Measurements from ENCODE around the gene CTRB1. TPM values are rescaled to one million over a fixed set of nuclear protein-coding genes. Genes with fewer than 3 reads are reported as not detected.

CTRB1 gene
- polyA plus RNA-seq, 2 of the 4 experiments (the other 2 are of a cell fraction), result not detected

- TF ChIP-seq, protein P1, sequence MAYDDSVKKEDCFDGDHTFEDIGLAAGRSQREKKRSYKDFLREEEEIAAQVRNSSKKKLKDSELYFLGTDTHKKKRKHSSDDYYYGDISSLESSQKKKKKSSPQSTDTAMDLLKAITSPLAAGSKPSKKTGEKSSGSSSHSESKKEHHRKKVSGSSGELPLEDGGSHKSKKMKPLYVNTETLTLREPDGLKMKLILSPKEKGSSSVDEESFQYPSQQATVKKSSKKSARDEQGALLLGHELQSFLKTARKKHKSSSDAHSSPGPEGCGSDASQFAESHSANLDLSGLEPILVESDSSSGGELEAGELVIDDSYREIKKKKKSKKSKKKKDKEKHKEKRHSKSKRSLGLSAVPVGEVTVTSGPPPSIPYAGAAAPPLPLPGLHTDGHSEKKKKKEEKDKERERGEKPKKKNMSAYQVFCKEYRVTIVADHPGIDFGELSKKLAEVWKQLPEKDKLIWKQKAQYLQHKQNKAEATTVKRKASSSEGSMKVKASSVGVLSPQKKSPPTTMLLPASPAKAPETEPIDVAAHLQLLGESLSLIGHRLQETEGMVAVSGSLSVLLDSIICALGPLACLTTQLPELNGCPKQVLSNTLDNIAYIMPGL (CRISPR knock-in tag; IDR thresholded peaks at IDR 0.05; ENCODE audit: borderline replicate concordance), result no peak
- TF ChIP-seq E2F6 (IDR thresholded peaks at IDR 0.05; ENCODE audit: borderline replicate concordance, low read depth), result peak; percentile 59; the same call in 1 of the 2 replicates
- TF ChIP-seq TP53 (CRISPR knock-in tag; IDR thresholded peaks at IDR 0.05), result no peak
Measured at GRCh38 chr16:75251280-75252048, 32.7 kb downstream of the CTRB1 start, which contains the start of gene BCAR1 (continued).

DNA sequence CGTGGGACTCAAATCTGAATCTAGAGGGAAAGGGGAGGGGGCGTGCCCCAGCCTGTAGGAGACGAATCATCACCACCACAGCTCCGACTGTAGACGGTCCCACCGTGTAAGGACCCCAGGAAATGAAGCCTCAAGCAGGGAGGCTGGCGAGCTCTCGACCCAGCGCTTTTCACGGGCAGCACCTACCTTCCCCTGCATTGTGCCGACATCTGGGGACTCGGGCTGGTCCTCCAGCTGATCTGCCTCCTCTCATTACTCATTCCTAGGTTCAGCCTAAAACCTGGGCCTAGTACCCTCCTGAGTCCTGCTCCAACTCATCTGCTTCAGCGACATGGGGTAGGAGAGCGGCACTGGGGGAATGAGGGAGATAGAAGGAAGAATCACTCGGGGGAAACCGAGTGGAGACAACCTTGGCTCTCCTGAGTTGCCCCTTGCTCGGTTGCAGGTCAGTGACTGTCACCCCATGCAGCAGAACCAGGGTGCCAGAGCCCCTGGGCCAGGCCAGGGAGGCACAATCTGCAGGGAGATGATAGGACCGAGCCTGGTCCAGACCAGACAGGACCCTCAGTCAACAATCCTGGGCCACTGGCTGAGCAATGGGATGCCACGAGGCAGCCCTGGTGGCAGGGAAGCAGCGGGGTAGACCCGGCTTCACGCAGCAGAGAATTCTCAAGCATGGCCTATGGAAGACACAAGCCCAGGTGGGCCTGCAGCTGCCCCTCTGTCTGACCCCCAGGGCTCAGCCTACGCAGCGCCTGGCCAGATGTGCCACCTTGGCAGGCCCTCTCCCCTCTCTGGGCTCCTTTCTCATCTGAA lies 33.5 kb downstream of the CTRB1 start:
- CTCF ChIA-PET, result interaction anchor here (1.4 to 11.7 kb wide), 2 partner anchors 18 to 40 kb away, joined by 3 to 139 read pairs; no protein-coding TSS in a partner anchor
- H3K4me3 ChIP-seq, result peak overlapping the region; percentile 74
- peak overlapping the region; percentile 97 for H3K4me2 ChIP-seq
- FAIRE-seq, result no peak
- TF ChIP-seq, protein P2, sequence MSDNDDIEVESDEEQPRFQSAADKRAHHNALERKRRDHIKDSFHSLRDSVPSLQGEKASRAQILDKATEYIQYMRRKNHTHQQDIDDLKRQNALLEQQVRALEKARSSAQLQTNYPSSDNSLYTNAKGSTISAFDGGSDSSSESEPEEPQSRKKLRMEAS (IDR thresholded peaks at IDR 0.05), result 0 out of 2 replicates have a peak, but pooled peaks have one; percentile 1
- no peak for TF ChIP-seq SMC3 (IDR thresholded peaks at IDR 0.05)
- WGBS (ENCODE audit: missing lambda C conversion rate), result 77% methylated on average over 19 of the region's 24 CpGs
- no peaks in the 10 kb centered on the region for H3K9me3 ChIP-seq
- ATAC-seq, result no peak; a peak in 1 of 6 replicates
- no peak for DNase-seq (ENCODE audit: low read depth in 1 of 2, low spot score in 1 of 2)
- POLR2A ChIA-PET, result interaction anchor here (3.4 kb wide), 1 partner anchor 53 kb away, joined by 15 read pairs; no protein-coding TSS in a partner anchor
- H3K4me1 ChIP-seq, result peaks cover 83% of the 10 kb centered on the region
- peak overlapping the region; percentile 89 to 99 for H3K27ac ChIP-seq

DNA sequence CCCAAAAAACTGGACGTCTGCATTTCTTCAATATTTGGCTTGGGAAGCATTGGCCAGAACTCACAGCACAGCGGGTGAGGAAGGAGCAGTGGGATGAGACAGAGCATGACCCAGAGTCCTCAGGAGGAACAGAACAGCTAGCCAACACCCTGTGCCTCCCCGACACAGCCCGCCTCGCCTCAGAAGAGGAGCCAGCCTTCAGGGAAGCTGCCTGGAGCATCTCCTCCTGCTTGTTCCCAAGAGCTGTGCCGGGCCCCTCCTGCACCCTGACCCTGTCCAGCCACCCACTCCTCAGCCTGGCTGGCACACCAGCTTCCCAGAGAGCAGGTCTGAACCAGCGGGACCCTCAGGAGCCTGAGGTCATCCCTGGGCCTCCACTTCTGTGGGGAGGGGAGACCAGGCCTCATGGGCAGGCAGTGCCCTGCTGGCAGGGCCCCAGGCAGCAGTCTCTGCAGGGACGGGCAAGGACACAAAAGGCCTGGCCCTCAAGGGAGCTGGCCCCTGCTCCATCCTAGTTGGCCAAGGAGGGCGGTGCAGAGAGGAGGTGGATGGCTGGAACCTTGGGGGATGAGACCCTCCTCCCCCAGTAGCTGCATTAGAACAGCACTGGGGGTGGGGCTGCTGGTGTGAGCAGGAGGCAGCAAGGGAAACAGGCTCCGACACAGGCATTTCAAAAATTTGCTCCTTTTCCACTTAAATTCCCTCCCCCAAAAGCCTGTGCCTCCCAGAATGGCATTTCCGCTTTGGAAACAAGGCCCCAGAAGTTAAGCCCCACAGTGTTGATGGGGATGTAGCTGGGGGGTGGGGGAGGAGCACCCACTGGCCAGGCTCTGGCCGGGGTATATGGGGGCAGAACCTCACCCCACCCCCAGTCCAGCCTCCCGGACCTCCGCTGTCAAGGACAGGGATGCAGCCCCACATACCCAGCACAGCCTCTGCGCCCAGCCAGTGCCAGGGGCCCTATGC lies 34.4 kb downstream of the CTRB1 start:
- Histone ChIP-seq H3K4me1 (peaks cover 77% of the 10 kb centered on the region), H3K27ac (peak overlapping the region; percentile 62 to 99; a peak in 5 of 6 replicates), H3K4me2 (peak overlapping the region; percentile 54), H3K9me3 (no peaks in the 10 kb centered on the region), H3K4me3 (no peak overlapping the region)
- 0 out of 5 replicates have a peak, but pooled peaks of 1 of the 2 experiments have one; percentile 22 for TF ChIP-seq JUN (IDR thresholded peaks at IDR 0.05)
- TF ChIP-seq SMC3 (IDR thresholded peaks at IDR 0.05), result no peak
- TF ChIP-seq, protein P3, sequence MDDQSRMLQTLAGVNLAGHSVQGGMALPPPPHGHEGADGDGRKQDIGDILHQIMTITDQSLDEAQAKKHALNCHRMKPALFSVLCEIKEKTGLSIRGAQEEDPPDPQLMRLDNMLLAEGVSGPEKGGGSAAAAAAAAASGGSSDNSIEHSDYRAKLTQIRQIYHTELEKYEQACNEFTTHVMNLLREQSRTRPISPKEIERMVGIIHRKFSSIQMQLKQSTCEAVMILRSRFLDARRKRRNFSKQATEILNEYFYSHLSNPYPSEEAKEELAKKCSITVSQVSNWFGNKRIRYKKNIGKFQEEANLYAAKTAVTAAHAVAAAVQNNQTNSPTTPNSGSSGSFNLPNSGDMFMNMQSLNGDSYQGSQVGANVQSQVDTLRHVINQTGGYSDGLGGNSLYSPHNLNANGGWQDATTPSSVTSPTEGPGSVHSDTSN (IDR thresholded peaks at IDR 0.05), result no peak
- no peak for TF ChIP-seq FOXS1 (CRISPR knock-in tag; IDR thresholded peaks at IDR 0.05)
- no peak for TF ChIP-seq ZNF302 (CRISPR knock-in tag; IDR thresholded peaks at IDR 0.05)
- ATAC-seq, result no peak
- no peak for FAIRE-seq
- CTCF ChIA-PET, result interaction anchor here (0.6 to 11.7 kb wide), 2 partner anchors 19 to 157 kb away, joined by 3 to 139 read pairs; no protein-coding TSS in a partner anchor
- no peak for DNase-seq (ENCODE audit: low read depth in 1 of 2, low spot score in 1 of 2)
- 80% methylated on average over 13 of the region's 15 CpGs for WGBS (ENCODE audit: missing lambda C conversion rate)
- POLR2A ChIA-PET, result no interaction called here

DNA sequence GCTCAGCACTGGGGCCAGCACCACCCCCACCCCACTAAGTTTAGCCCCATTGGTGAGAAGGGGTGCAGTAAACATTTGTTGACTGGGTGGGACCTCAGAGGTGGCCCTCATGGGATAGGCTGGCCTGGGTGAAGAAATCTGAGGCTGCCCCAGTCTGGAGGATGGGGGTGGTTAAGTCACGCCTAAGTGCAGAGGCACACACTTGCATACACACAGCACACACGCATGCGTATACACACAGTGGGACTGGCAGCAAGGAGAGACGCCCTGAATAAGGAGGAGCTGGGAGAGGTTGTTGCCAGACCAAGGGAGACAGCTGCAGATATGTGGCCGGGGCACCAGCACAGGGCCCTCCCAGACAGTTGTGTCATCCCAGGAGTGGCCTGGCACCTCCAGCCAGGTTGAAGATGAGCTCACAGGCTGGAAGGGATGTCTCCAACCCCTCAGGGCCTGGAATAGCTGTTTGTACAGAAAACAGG lies 35.6 kb downstream of the CTRB1 start:
- DNase-seq (ENCODE audit: low read depth in 1 of 2, low spot score in 1 of 2) (peak; percentile 91 to 92), ATAC-seq (peak; percentile 49 to 78), FAIRE-seq (peak; percentile 86)
- H3K9me3 ChIP-seq, result no peaks in the 10 kb centered on the region
- ChIA-PET CTCF (interaction anchor here (0.6 to 3.8 kb wide), 8 partner anchors 20 to 148 kb away, joined by 3 to 48 read pairs (median 4); no protein-coding TSS in a partner anchor), POLR2A (interaction anchor here (0.8 to 1.4 kb wide), 3 partner anchors 9 to 51 kb away, joined by 3 to 5 read pairs (median 3); no protein-coding TSS in a partner anchor)
- H3K4me2 ChIP-seq, result peak overlapping the region; percentile 54
- 5% methylated on average over 5 of the region's 5 CpGs for WGBS (ENCODE audit: missing lambda C conversion rate)
- TF ChIP-seq KDM1A (IDR thresholded peaks at IDR 0.05; ENCODE audit: low read depth), result no peak
- TF ChIP-seq CEBPB (IDR thresholded peaks at IDR 0.05), result 0 out of 4 replicates have a peak, but pooled peaks of 1 of the 2 experiments have one; percentile 10
- no peak for TF ChIP-seq EHF (CRISPR knock-in tag; IDR thresholded peaks at IDR 0.05)
- H3K4me1 ChIP-seq, result peaks cover 67% of the 10 kb centered on the region
- H3K4me3 ChIP-seq, result no peak overlapping the region
- peak overlapping the region; percentile 62 to 99 for H3K27ac ChIP-seq

All from A549 (cell line).